Osteoblast (primary cell): ENCODE measurements around the gene CLRN3. TPM values are rescaled to one million over a fixed set of nuclear protein-coding genes. Genes with fewer than 3 reads are reported as not detected.

Source experiments
- DNase-seq: peaks from one replicate; pipeline ENCODE4 v3.0.0; 2011; ENCODE audit warnings: low spot score, mixed read lengths; ENCODE audit not compliant: insufficient read length; ENCODE audit errors: missing footprints
- H2AFZ ChIP-seq: 2 replicates; pipeline ENCODE4 v1.6.0; 2011; ENCODE audit warnings: mild to moderate bottlenecking, low read length
- H3K27ac ChIP-seq: 2 replicates; pipeline ENCODE4 v1.5.1; 2011; ENCODE audit warnings: mild to moderate bottlenecking, low read depth, low read length, moderate library complexity
- H3K27me3 ChIP-seq: 2 replicates; pipeline ENCODE4 v1.6.0; 2012; ENCODE audit warnings: mild to moderate bottlenecking, control low read depth, inconsistent platforms, low read length, moderate library complexity; ENCODE audit not compliant: insufficient read depth
- H3K36me3 ChIP-seq: 2 replicates; pipeline ENCODE4 v1.5.1; 2011; ENCODE audit warnings: mild to moderate bottlenecking, low read length, control low read depth, moderate library complexity; ENCODE audit not compliant: insufficient read depth
- H3K4me1 ChIP-seq: 2 replicates; pipeline ENCODE4 v1.5.1; 2011; ENCODE audit warnings: mild to moderate bottlenecking, low read length, control low read depth, moderate library complexity; ENCODE audit not compliant: insufficient read depth
- H3K4me2 ChIP-seq: 2 replicates; pipeline ENCODE4 v1.6.0; 2011; ENCODE audit warnings: mild to moderate bottlenecking, low read length; ENCODE audit not compliant: insufficient read depth
- H3K4me3 ChIP-seq: fragments of 200-600 bp; sonication (generic); 3 replicates; pipeline ENCODE4 v1.5.1; 2012; ENCODE audit warnings: mild to moderate bottlenecking, low read length, inconsistent platforms; ENCODE audit not compliant: insufficient read depth
- H3K79me2 ChIP-seq: 2 replicates; pipeline ENCODE4 v1.6.0; 2012; ENCODE audit warnings: mild to moderate bottlenecking, low read length, control low read depth, inconsistent platforms; ENCODE audit not compliant: insufficient read depth
- H3K9me3 ChIP-seq: 2 replicates; pipeline ENCODE4 v1.5.1; 2011; ENCODE audit warnings: low read depth, low read length, control low read depth
- H4K20me1 ChIP-seq: 2 replicates; pipeline ENCODE4 v1.6.0; 2012; ENCODE audit warnings: mild to moderate bottlenecking, low read length, control low read depth; ENCODE audit not compliant: insufficient read depth
- CTCF ChIP-seq: IDR thresholded peaks from 2 replicates; pipeline ENCODE4 v1.5.1; 2011; ENCODE audit warnings: mild to moderate bottlenecking, low read depth, low read length, moderate library complexity; ENCODE audit errors: extremely low read depth
- total RNA-seq: library from RNA; depleted of rRNA; stranded (reverse); fragments of >200 nt; gene quantifications from 2 replicates; pipeline ENCODE4 v1.2.3, GENCODE V29; 2012

Gene CLRN3
- total RNA-seq, 1 donor: not detected

DNA sequence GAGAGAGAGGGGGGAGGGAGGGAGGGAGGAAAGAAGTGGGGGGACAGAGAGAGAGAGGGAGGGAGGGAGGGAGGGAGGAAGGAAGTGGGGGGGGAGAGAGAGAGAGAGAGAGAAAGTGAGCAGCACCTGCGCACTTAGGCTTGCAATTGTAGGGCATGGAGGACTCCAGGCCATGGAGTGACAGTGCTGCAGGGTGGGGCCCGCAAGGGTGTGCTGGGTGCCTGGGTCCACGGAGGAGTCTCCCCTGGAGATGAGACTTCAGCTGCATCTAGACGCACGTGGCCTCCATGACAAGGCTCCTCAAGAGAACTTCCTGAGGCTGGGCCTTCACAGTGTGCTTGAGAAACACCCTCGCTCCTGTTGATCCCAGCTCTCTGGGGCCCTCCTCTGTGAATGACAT lies 44.5 kb downstream of the CLRN3 start:
- Histone ChIP-seq H3K27ac (no peak overlapping the region), H3K79me2 (no peaks in the 10 kb centered on the region), H3K9me3 (no peaks in the 10 kb centered on the region), H3K4me3 (no peak overlapping the region), H4K20me1 (no peaks in the 10 kb centered on the region), H3K27me3 (no peaks in the 10 kb centered on the region), H2AFZ (no peak overlapping the region), H3K4me2 (no peak overlapping the region), H3K36me3 (no peaks in the 10 kb centered on the region), H3K4me1 (no peaks in the 10 kb centered on the region)
- DNase-seq: no peak
- TF ChIP-seq CTCF: no peak

DNA sequence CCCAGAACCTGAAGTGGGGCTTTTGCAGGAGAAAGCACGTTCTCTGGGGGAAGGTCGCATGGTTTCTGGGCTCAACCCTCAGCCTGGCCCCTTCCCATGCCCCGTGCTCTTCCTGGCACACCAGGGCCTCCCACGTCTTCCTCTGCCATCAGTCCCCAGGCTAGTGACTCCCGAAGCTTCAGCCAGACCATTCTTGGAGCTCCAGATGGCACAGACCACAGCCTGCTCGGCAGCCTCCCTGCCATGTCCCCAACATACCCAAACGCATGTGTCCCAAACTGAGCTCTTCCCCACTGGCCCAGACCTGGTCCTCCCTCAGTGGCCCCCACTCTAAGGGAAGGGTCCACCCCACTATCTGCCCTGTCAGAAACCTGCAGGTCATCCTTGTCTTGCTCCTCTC lies 47.0 kb downstream of the CLRN3 start:
- Histone ChIP-seq H3K4me3 (no peak overlapping the region), H2AFZ (no peak overlapping the region), H3K9me3 (no peaks in the 10 kb centered on the region), H3K79me2 (no peaks in the 10 kb centered on the region), H3K4me1 (no peaks in the 10 kb centered on the region), H3K27ac (no peak overlapping the region), H4K20me1 (no peaks in the 10 kb centered on the region), H3K36me3 (no peaks in the 10 kb centered on the region), H3K4me2 (no peak overlapping the region), H3K27me3 (no peaks in the 10 kb centered on the region)
- no peak for DNase-seq
- TF ChIP-seq CTCF: no peak

DNA sequence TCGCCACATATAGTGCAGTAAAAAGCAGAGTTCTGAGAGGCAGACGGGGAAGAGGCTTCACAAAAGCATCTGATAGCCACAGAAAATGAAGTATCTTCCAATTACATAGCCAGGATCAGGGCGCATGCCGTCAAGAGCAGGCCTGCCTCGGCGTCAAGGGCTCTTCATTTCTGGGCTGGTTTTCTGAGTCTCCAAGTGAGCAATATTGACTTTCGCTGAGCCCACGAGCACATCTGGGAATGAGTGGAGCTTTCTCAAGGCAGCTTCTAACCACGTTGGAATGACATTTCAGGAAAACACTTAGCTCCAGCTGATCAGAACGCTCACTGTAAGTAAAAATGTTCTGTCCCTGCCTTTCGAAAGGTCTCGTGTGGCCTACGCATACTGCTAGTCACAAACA lies 51.9 kb downstream of the CLRN3 start:
- Histone ChIP-seq H3K27ac (no peak overlapping the region), H3K4me3 (no peak overlapping the region), H3K4me1 (no peaks in the 10 kb centered on the region), H3K9me3 (no peaks in the 10 kb centered on the region), H2AFZ (no peak overlapping the region), H3K36me3 (no peaks in the 10 kb centered on the region), H3K4me2 (no peak overlapping the region), H4K20me1 (no peaks in the 10 kb centered on the region), H3K27me3 (no peaks in the 10 kb centered on the region), H3K79me2 (no peaks in the 10 kb centered on the region)
- DNase-seq: no peak
- TF ChIP-seq CTCF: no peak

DNA sequence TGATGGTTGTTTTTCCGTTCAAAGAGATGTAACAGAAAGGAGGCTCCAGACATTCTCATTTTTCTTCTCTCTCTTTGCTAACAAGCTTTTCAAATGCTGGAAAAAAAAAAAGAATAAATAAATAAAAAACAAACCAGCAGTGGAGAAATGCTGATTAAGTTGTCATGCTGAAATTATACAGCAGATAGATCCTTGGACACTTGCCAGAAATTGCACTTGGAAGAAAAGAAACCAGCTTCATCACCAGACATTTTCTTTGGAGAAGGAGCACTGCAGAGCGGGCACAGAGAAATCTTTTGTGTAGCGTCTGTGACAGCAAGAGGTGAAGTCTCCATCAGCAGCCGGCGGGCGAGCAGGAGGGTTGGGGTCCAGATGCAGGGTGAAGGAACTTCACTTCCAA lies 55.8 kb downstream of the CLRN3 start:
- no peak for TF ChIP-seq CTCF
- no peaks in the 10 kb centered on the region for H3K27me3 ChIP-seq
- no peaks in the 10 kb centered on the region for H3K4me1 ChIP-seq
- H3K36me3 ChIP-seq: no peaks in the 10 kb centered on the region
- no peaks in the 10 kb centered on the region for H3K79me2 ChIP-seq
- no peaks in the 10 kb centered on the region for H3K9me3 ChIP-seq
- no peak for DNase-seq
- no peak overlapping the region for H3K4me2 ChIP-seq
- no peaks in the 10 kb centered on the region for H4K20me1 ChIP-seq
- H3K27ac ChIP-seq: no peak overlapping the region
- H2AFZ ChIP-seq: no peak overlapping the region
- H3K4me3 ChIP-seq: no peak overlapping the region
